ENCODE measurements around the gene FITM1.

Gene FITM1

GRCh38 chr14:24122898-24123297 lies 7.6 kb upstream of the FITM1 start:
- no peaks in the 10 kb centered on the region for H3K9me3 Mint-ChIP-seq
- peaks cover 44% of the 10 kb centered on the region for H3K36me3 Mint-ChIP-seq (ENCODE audit: low read depth)
- no peak overlapping the region for H3K4me3 Mint-ChIP-seq
- H3K27me3 Mint-ChIP-seq = no peaks in the 10 kb centered on the region
- H3K27ac Mint-ChIP-seq = no peak overlapping the region
- peaks cover 10% of the 10 kb centered on the region for H3K4me1 Mint-ChIP-seq (ENCODE audit: low read depth)

GRCh38 chr14:24123424-24124417 lies 6.7 kb upstream of the FITM1 start:
- H3K4me3 Mint-ChIP-seq = no peak overlapping the region
- H3K27ac Mint-ChIP-seq = peak overlapping the region; percentile 72
- no peaks in the 10 kb centered on the region for H3K9me3 Mint-ChIP-seq
- H3K36me3 Mint-ChIP-seq (ENCODE audit: low read depth) = peaks cover 36% of the 10 kb centered on the region
- H3K4me1 Mint-ChIP-seq (ENCODE audit: low read depth) = peaks cover 12% of the 10 kb centered on the region
- H3K27me3 Mint-ChIP-seq = no peaks in the 10 kb centered on the region

DNA sequence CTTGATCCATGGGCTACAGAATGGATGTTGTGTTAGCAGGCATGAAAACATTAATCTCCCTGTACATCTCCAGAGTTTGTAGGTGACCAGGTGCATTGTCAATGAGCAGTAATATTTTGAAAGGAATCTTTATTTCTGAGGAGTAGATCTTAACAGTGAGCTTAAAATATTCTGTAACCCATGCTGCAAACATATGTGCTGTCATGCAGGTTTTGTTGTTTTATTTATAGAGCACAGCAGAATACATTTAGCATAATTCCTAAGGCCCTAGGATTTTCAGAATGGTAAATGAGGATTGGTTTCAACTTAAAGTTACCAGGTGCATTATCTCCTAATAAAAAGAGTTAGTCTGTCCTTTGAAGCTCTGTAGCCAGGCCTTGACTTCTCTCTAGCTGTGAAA lies 3.5 kb upstream of the FITM1 start:
- peaks cover 15% of the 10 kb centered on the region for H3K4me1 Mint-ChIP-seq (ENCODE audit: low read depth)
- H3K27me3 Mint-ChIP-seq = no peaks in the 10 kb centered on the region
- peaks cover 10% of the 10 kb centered on the region for H3K36me3 Mint-ChIP-seq (ENCODE audit: low read depth)
- no peak overlapping the region for H3K27ac Mint-ChIP-seq
- H3K4me3 Mint-ChIP-seq = no peak overlapping the region
- H3K9me3 Mint-ChIP-seq = no peaks in the 10 kb centered on the region

DNA sequence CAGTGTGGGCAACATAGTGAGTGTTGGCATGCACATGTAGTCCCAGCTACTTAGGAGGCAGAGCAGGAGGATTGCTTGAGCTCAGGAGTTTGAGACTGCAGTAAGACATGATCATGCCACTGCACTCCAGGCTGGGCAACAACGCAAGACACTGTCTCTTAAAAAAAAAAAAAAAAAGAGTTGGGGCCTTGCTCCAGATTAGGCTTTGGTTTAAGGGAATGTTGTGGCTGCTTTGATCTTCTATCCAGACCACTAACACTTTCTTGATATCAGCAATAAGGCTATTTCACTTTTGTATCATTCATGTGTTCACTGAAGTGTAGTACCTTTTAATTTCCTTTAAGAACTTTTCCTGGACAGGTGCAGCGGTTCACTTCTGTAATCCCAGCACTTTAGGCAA lies 2.8 kb upstream of the FITM1 start:
- no peak overlapping the region for H3K27ac Mint-ChIP-seq
- H3K4me3 Mint-ChIP-seq = no peak overlapping the region
- H3K27me3 Mint-ChIP-seq = no peaks in the 10 kb centered on the region
- H3K4me1 Mint-ChIP-seq (ENCODE audit: low read depth) = peaks cover 21% of the 10 kb centered on the region
- H3K36me3 Mint-ChIP-seq (ENCODE audit: low read depth) = peaks cover 10% of the 10 kb centered on the region
- H3K9me3 Mint-ChIP-seq = no peaks in the 10 kb centered on the region

- no peaks in the 10 kb centered on the region for H3K27me3 Mint-ChIP-seq
- no peak overlapping the region for H3K27ac Mint-ChIP-seq
- no peaks in the 10 kb centered on the region for H3K36me3 Mint-ChIP-seq (ENCODE audit: low read depth)
- H3K9me3 Mint-ChIP-seq = no peaks in the 10 kb centered on the region
- H3K4me3 Mint-ChIP-seq = no peak overlapping the region
- peaks cover 17% of the 10 kb centered on the region for H3K4me1 Mint-ChIP-seq (ENCODE audit: low read depth)
These were observed 955 bp upstream of the FITM1 start for GRCh38 chr14:24129410-24129998.

- Mint-ChIP-seq H3K9me3 (no peaks in the 10 kb centered on the region), H3K27me3 (no peaks in the 10 kb centered on the region), H3K27ac (peak overlapping the region; percentile 33), H3K4me1 (ENCODE audit: low read depth) (peaks cover 25% of the 10 kb centered on the region), H3K36me3 (ENCODE audit: low read depth) (no peaks in the 10 kb centered on the region), H3K4me3 (no peak overlapping the region)
These were observed 474 bp downstream of the FITM1 start for GRCh38 chr14:24130717-24131548.

DNA sequence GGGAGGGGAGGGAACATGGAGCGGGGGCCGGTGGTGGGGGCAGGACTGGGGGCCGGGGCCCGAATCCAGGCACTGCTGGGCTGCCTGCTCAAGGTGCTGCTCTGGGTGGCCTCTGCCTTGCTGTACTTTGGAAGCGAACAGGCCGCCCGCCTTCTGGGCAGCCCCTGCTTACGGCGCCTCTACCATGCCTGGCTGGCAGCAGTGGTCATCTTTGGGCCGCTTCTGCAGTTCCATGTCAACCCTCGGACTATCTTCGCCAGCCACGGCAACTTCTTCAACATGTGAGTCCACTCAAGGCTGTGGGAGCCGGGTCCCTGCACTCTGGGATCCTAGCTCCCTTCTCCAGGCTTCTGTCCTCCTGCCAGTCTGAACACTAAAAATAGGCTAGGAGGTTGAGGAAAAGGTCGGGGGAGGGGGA lies 1.1 kb downstream of the FITM1 start:
- Mint-ChIP-seq H3K36me3 (ENCODE audit: low read depth) (peaks cover under 1% of the 10 kb centered on the region), H3K4me1 (ENCODE audit: low read depth) (peaks cover 27% of the 10 kb centered on the region), H3K27ac (peak overlapping the region; percentile 81), H3K9me3 (no peaks in the 10 kb centered on the region), H3K27me3 (no peaks in the 10 kb centered on the region), H3K4me3 (no peak overlapping the region)

DNA sequence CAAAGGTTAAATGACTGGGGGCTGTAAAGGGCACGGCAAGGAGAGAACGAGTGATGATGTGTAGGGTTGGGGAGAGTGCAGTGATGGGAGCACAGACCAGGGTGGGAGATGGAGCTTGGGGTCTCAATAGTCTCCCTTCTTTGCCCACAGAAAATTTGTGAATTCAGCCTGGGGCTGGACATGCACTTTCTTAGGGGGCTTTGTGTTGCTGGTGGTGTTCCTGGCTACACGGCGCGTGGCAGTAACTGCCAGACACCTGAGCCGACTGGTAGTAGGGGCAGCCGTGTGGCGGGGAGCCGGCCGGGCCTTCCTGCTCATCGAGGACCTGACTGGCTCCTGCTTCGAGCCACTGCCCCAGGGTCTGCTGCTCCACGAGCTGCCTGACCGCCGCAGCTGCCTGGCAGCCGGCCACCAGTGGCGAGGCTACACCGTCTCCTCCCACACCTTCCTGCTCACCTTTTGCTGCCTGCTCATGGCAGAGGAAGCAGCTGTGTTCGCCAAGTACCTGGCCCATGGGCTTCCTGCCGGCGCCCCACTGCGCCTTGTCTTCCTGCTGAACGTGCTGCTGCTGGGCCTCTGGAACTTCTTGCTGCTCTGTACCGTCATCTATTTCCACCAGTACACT lies 1.7 kb downstream of the FITM1 start:
- H3K9me3 Mint-ChIP-seq = no peaks in the 10 kb centered on the region
- H3K27me3 Mint-ChIP-seq = no peaks in the 10 kb centered on the region
- H3K27ac Mint-ChIP-seq = peak overlapping the region; percentile 82
- H3K36me3 Mint-ChIP-seq (ENCODE audit: low read depth) = peaks cover 7% of the 10 kb centered on the region
- peaks cover 33% of the 10 kb centered on the region for H3K4me1 Mint-ChIP-seq (ENCODE audit: low read depth)
- no peak overlapping the region for H3K4me3 Mint-ChIP-seq

DNA sequence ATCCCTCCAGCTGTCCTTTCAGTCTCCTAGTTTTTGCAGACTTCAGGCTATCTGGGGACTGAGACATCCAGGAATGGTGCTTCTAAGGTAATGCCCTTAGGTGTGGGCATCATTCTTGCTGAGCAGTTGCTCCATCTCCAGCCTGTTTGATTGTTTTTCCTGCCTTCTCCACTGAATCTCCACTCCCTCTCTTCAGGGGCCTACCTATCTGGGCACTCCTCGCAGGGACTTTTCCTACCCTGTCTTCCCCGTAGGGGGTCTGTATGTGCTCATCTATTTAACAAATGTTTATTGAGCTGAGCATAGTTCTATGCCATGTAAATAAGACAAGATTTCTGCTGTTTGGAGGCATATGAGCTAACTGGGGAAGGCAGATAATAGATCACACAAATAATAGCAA lies 2.5 kb downstream of the FITM1 start:
- no peaks in the 10 kb centered on the region for H3K9me3 Mint-ChIP-seq
- H3K4me1 Mint-ChIP-seq (ENCODE audit: low read depth) = peaks cover 39% of the 10 kb centered on the region
- H3K36me3 Mint-ChIP-seq (ENCODE audit: low read depth) = peaks cover 15% of the 10 kb centered on the region
- no peak overlapping the region for H3K4me3 Mint-ChIP-seq
- H3K27ac Mint-ChIP-seq = peak overlapping the region; percentile 82
- H3K27me3 Mint-ChIP-seq = no peaks in the 10 kb centered on the region

- H3K27ac Mint-ChIP-seq = no peak overlapping the region
- no peaks in the 10 kb centered on the region for H3K27me3 Mint-ChIP-seq
- peaks cover 23% of the 10 kb centered on the region for H3K36me3 Mint-ChIP-seq (ENCODE audit: low read depth)
- peaks cover 46% of the 10 kb centered on the region for H3K4me1 Mint-ChIP-seq (ENCODE audit: low read depth)
- H3K4me3 Mint-ChIP-seq = no peak overlapping the region
- no peaks in the 10 kb centered on the region for H3K9me3 Mint-ChIP-seq
These were observed 3.3 kb downstream of the FITM1 start for GRCh38 chr14:24133735-24134134.

DNA sequence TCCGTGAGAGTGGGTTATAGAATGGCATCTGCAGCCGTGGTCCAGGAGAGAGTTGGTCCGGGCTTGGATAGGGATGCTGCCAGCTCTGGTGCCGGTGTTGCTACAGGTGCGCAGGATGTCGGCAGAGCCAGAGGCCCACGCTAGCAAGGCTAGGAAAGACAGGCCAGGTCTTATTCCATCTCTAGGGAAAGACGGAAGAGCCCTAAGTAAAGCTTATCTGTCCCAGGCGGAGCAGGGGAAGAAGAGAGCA lies 5.0 kb downstream of the FITM1 start:
- Mint-ChIP-seq H3K27ac (peak overlapping the region; percentile 80), H3K4me1 (ENCODE audit: low read depth) (peaks cover 59% of the 10 kb centered on the region), H3K27me3 (no peaks in the 10 kb centered on the region), H3K4me3 (peak overlapping the region; percentile 95), H3K36me3 (ENCODE audit: low read depth) (peaks cover 38% of the 10 kb centered on the region), H3K9me3 (no peaks in the 10 kb centered on the region)

DNA sequence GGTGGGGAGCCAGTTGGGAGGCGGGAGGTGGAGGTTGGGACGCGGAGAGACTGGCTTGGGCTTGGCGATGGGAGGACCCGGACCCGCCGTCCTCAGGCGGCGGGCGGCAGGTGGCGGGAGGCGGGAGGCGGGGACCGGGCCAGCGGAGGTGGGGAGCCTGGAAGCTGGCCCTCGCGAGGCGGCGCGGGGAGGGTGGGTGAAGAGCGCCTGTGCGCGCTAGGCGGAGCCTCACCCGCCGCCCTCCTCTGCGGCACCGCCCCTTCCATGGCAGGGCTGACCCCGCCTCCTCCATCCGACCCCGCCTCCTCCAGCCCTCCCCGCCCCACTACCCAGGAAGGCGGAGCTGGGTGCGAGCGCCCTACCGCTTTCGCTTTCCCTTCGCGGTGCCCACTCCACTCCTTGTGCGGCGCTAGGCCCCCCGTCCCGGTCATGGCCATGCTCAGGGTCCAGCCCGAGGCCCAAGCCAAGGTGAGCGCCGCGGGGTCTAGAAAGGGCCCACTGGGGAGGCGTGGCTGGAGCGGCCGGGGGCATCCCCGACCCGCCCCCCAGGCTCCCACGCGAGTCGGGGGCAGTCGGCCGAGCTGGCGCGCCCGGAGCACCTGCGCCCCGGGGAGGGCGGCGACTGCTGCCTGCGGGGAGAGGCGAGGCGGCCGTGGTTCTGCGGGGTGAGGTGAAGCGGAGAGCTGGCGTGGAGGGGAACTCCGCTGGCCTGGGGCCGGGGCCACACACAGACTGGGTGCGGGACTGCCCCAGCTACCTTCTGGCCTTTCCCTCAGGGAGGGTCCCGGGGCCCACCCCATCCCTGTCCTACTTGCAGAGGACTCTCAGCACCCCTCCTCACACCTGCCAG lies 5.6 kb downstream of the FITM1 start, which contains the start of gene PSME1:
Gene PSME1 (plus strand): TSS at position 361 of the 850 bp plus-strand sequence. CDS start 69 bp downstream, at position 430.
- H3K27me3 Mint-ChIP-seq = no peaks in the 10 kb centered on the region
- H3K36me3 Mint-ChIP-seq (ENCODE audit: low read depth) = peaks cover 43% of the 10 kb centered on the region
- no peaks in the 10 kb centered on the region for H3K9me3 Mint-ChIP-seq
- H3K4me1 Mint-ChIP-seq (ENCODE audit: low read depth) = peaks cover 59% of the 10 kb centered on the region
- H3K4me3 Mint-ChIP-seq = peak within 1 kb of the TSS; percentile 95
- H3K27ac Mint-ChIP-seq = peak within 1 kb of the TSS; percentile 96

- Mint-ChIP-seq H3K36me3 (ENCODE audit: low read depth) (peaks cover 44% of the 10 kb centered on the region), H3K27me3 (no peaks in the 10 kb centered on the region), H3K4me3 (peak overlapping the region; percentile 95), H3K9me3 (no peaks in the 10 kb centered on the region), H3K27ac (peak overlapping the region; percentile 96), H3K4me1 (ENCODE audit: low read depth) (peaks cover 60% of the 10 kb centered on the region)
These were observed 6.4 kb downstream of the FITM1 start for GRCh38 chr14:24136684-24137528.
